HG03354 (cell line): ENCODE data around the gene LPAR6.
"Not testable (repeated sequence)": the region's sequence is repeated elsewhere in the genome, so short reads cannot be mapped to it uniquely, and the experiment has no call there.

Source experiments
- ATAC-seq: cut with Tn5 transposase; IDR thresholded peaks from one replicate; pipeline ENCODE4 v1.9.1; 2021; ENCODE audit warnings: mild to moderate bottlenecking; ENCODE audit not compliant: unreplicated experiment, poor library complexity, severe bottlenecking

The LPAR6 gene

DNA sequence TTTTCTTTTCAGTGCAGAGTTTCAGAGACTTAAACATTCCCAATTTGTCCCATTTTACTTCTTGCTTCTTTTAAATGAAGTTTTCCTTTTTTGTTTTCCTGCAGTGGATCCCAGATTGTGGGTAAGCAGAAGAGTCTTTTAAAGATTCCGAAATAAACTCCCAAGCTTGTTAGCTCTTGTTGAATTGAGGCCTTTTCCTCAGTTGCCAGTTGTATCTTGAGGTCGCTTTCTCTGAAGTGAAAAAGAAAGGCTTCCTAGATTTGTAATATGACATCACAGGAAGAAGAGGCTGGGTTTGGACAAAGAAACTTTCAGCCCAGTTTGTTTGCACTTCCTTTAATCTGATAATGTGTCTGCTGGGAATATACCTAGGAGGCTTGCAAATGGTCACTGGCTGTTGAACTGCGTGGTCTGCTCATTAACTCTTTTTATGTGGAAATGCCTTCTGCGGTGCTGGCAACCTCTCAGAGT is at the start of gene LPAR6:
Gene LPAR6 (minus strand): TSS at position 233 of the 471 bp plus-strand sequence. CDS start 690 bp downstream, outside the sequence.
- no peak for ATAC-seq

- no peak for ATAC-seq
Observed at GRCh38 chr13:48457578-48458242, 44.8 kb upstream of the LPAR6 start.

GRCh38 chr13:48456546-48456945 is 43.6 kb upstream of the LPAR6 start:
- ATAC-seq = no peak

DNA sequence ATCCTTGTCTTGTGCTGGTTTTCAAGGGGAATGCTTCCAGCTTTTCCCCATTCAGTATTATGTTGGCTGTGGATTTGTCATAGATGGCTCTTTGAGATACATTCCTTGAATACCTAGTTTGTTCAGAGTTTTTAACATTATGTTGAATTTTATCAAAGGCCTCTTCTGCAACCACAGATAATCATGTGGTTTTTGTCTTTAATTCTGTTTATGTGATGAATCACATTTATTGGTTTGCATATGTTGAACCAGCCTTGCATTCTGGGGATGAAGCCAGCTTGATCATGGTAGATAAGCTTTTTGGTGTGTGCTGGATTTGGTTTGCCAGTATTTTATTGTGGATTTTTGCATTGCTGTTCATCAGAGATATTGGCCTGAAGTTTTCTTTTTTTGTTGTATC is 38.3 kb upstream of the LPAR6 start:
- not testable (repeated sequence) for ATAC-seq

DNA sequence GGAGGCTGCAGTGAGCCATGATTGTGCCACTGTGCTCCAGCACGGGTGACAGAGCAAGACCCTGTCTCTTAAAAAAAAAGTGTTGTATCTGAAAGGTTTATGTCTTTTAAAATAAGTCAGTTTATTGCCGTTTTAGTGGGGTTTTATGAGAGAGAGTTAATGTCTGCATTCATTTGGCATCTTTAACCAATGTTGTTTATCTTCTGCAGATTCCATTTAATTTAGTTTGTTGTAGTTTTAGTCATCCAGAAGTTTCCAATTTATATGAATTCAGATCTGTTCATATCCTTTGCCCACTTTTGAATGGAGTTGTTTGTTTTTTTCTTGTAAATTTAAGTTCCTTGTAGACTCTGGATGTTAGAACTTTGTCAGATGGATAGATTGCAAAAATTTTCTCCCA is 36.7 kb upstream of the LPAR6 start:
- ATAC-seq = no peak

- ATAC-seq = no peak
Observed at GRCh38 chr13:48448959-48449614, 36.2 kb upstream of the LPAR6 start.

- no peak for ATAC-seq
Observed at GRCh38 chr13:48448285-48448958, 35.5 kb upstream of the LPAR6 start.

GRCh38 chr13:48446464-48446863 is 33.6 kb upstream of the LPAR6 start:
- ATAC-seq = no peak

DNA sequence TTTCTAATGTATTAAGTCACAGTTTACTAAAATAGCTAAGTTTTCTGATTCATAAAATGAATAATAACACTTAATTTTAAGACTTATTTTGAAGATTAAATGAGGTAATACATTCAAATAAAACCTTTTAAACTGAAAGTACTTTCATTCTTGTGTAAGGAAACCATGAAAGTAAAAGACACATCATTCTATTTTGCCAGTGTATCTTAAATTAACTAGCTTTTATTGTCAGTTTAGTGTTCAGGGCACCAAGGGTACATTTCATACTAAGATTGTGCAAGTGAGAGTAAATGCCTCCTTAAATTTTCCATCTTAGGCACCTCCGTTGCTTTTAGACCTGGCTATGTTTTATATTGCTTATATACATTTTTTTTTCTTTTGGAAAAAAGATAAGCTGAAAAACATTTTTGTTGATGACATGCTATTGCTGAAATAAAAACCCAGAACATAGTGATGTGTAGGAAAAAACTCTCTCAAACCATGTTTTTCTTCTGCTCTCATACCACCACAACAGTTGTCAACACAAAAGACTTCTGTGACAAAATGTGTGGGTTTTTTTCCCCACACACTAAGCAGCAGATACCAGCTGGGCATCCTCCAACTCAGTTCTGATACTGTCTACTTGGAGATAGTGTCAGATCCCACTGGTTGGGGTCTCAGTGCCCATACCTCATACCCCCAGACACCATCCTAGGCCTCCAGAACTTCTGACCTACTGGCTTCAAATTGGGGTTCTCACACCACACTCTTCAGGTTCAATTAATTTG is 30.7 kb upstream of the LPAR6 start:
- no peak for ATAC-seq

- ATAC-seq = no peak
Observed at GRCh38 chr13:48437371-48437770, 24.5 kb upstream of the LPAR6 start.

DNA sequence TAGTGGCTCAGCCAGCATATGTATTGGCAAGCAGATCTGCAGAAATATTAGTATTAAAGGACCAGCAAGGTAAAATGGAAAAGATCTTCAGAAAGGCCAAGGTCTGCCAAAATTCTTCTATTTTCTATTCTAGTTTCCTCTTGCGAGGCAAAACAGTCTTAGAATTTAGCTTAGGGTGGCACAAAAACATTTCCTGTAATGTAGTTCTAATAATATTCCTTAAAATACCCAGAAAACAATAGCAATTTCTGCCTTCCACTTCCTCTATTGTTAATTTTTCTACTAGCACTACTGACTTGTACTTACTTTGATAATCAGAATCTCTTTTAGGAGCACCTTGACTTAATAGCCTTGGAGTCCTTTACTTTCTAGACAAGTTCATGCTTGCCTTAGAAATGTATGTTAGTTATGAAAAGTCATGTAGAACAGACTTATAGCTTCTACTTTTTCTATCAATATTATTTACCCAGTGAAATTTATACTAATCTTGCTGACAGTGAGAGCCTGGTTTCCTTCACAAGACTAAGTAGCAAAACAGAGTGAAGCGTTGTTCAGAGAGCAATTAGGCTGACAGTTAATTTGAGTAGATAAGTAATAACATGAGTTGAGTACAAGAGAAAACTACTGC is 23.9 kb upstream of the LPAR6 start:
- ATAC-seq = no peak

DNA sequence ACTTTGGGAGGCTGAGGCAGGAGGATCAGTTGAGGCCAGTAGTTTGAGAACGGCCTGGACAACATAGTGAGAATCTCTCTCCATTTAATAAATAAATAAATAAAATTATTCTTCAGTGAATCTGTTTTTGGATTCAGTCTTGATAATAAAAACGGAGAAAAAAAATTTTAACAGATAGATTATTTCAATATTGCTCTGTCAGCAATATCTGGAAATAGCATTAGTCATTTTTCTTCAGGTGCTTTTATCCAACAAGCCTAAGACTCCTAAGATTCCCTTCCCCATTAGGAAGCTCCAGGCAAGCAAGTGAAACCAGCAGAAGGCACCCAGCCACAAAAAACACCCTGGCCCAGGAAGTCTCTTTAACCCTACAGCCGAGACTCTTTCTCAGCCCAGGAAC is 21.3 kb upstream of the LPAR6 start:
- ATAC-seq = no peak

DNA sequence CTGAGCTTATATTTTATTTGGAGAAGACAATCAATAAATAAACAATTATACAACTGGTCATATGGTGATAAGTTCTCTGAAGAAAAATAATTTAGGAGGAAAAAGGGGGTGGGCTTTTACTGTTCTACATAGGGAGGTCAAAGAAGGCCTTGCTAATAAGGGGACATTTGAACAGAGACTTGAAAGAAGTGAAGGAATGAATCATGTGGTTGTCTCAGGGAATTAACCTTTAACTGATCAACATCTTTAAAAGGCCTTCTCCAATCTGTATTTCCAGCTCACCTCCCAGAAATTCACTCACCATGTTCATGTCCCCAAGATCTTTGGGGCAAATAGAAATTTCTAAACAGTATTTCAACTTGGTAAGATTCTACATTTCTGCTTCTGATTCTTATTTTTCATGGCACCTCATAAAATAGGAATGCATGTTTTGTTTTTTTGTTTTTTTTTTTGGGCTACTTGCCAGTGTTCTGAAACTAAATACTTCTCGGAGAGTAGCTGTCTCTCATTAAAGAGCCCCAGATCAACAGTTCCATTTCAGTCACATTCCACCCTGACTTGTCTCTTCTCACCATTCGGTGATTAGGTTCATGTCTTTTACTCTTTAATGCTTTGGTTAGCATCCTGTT is 19.2 kb upstream of the LPAR6 start:
- ATAC-seq = no peak

GRCh38 chr13:48431431-48431830 is 18.5 kb upstream of the LPAR6 start:
- ATAC-seq = no peak

- no peak for ATAC-seq
Observed at GRCh38 chr13:48429886-48430285, 17.0 kb upstream of the LPAR6 start.

GRCh38 chr13:48429036-48429435 is 16.1 kb upstream of the LPAR6 start:
- no peak for ATAC-seq

DNA sequence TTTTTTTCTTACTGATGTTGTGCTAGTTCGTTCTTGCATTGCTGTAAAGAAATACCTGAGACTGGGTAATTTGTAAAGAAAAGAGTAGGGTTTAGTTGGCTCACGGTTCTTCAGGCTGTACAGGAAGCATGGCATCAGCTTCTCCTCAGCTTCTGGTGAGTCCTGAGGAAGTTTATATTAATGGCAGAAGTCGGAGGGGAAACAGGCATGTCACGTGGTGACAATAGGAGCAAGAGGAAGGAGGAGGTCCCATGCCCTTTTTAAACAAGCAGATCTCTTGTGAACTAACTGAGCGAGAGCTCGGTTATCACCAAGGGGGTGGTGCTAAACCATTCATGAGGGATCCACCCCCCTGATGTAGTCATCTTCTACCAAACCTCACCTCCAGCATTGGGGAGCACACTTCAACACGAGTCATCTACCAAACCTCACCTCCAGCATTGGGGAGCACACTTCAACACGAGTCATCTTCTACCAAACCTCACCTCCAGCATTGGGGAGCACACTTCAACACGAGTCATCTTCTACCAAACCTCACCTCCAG is 13.9 kb upstream of the LPAR6 start:
- not testable (repeated sequence) for ATAC-seq

DNA sequence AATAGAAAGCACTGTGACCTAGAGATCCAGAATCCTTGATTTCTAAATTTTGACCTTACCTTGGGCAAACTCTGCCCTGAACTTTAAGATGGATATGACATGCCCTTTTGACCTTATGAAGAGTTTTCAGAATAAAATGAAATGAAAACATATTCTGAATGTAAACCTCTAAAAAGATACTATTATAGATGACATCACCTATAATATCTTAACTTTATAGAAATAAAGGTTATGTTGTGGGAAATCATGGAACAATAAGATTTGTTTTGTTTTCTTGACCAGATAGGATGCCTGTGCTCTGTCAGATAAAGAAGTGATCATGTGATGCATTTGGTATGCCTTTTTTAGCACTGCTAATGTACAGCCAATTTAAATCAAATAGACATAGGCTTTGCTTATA is 13.1 kb upstream of the LPAR6 start:
- no peak for ATAC-seq

- no peak for ATAC-seq
Observed at GRCh38 chr13:48424212-48424611, 11.3 kb upstream of the LPAR6 start.
